Liver (tissue), 9 donors: ENCODE results near the gene BMP7. TPM values are rescaled to one million over a fixed set of nuclear protein-coding genes. Genes with fewer than 3 reads are reported as not detected.

Experiments
- DNase-seq: peaks from one replicate; pipeline ENCODE4 v3.0.0-alpha.2; 2017; ENCODE audit warnings: low spot score
- H3K27ac ChIP-seq, 2 donors: one replicate each; pipeline ENCODE4 v1.7.0; 2013; ENCODE audit warnings: inconsistent platforms in 2 of 2, low read length in 2 of 2, control low read depth in 1 of 2, low read depth in 1 of 2, mild to moderate bottlenecking in 1 of 2
- H3K27me3 ChIP-seq, 4 donors: one replicate each; pipeline versions ENCODE4 v1.6.1 to v1.7.0; 2013; ENCODE audit warnings: low read length in 3 of 4, inconsistent platforms in 1 of 4, mild to moderate bottlenecking in 1 of 4, moderate library complexity in 1 of 4; ENCODE audit not compliant: control insufficient read depth in 4 of 4, insufficient read depth in 4 of 4
- H3K36me3 ChIP-seq, 4 donors: one replicate each; pipeline versions ENCODE4 v1.6.1 to v1.7.0; 2013; ENCODE audit warnings: low read length in 3 of 4, mild to moderate bottlenecking in 3 of 4, low read depth in 1 of 4, moderate library complexity in 1 of 4; ENCODE audit not compliant: control insufficient read depth in 4 of 4, insufficient read depth in 3 of 4
- H3K4me1 ChIP-seq, 4 donors: one replicate each; pipeline versions ENCODE4 v1.6.1 to v1.7.0; 2013; ENCODE audit warnings: low read length in 3 of 4, mild to moderate bottlenecking in 3 of 4, moderate library complexity in 1 of 4; ENCODE audit not compliant: control insufficient read depth in 4 of 4, insufficient read depth in 4 of 4
- H3K4me3 ChIP-seq, 3 donors: one replicate each; pipeline versions ENCODE4 v1.6.1 to v1.7.0; 2013; ENCODE audit warnings: low read length in 3 of 3, control low read depth in 1 of 3, low read depth in 1 of 3, mild to moderate bottlenecking in 1 of 3
- H3K9ac ChIP-seq, 2 donors: one replicate each; pipeline ENCODE4 v1.7.0; 2013; ENCODE audit warnings: low read length in 2 of 2, mild to moderate bottlenecking in 2 of 2, moderate library complexity in 2 of 2, control low read depth in 1 of 2, low read depth in 1 of 2
- H3K9me3 ChIP-seq, 4 donors: one replicate each; pipeline versions ENCODE4 v1.6.1 to v1.7.0; 2013; ENCODE audit warnings: low read length in 3 of 4; ENCODE audit not compliant: control insufficient read depth in 4 of 4
- ATF3 ChIP-seq: IDR thresholded peaks from 2 replicates; pipeline ENCODE4 v1.6.1; 2016; ENCODE audit warnings: antibody characterized with exemption
- CTCF ChIP-seq: fragments of 150-350 bp; IDR thresholded peaks from 2 replicates; pipeline ENCODE4 v1.5.1; 2017; ENCODE audit warnings: improper control_type of control experiment, low read depth, low read length; ENCODE audit not compliant: missing input control
- EGR1 ChIP-seq, 2 donors: IDR thresholded peaks; 2 replicates each; pipeline ENCODE4 v1.6.1; 2016 to 2018; ENCODE audit warnings: antibody characterized with exemption in 2 of 2, low read depth in 2 of 2
- FOXA1 ChIP-seq: IDR thresholded peaks from 2 replicates; pipeline ENCODE4 v1.6.1; 2016; ENCODE audit warnings: antibody characterized with exemption
- FOXA2 ChIP-seq: IDR thresholded peaks from 2 replicates; pipeline ENCODE4 v1.6.1; 2016; ENCODE audit warnings: antibody characterized with exemption
- GABPA ChIP-seq, 2 donors: IDR thresholded peaks in 1 of 2; conservative IDR thresholded peaks in 1 of 2; 2 replicates each; pipeline ENCODE4 v1.6.1; 2016; ENCODE audit warnings: antibody characterized with exemption in 2 of 2, mild to moderate bottlenecking in 1 of 2, moderate library complexity in 1 of 2
- HNF4A ChIP-seq, 2 donors: conservative IDR thresholded peaks; 2 replicates each; pipeline ENCODE4 v1.6.1; 2016; ENCODE audit warnings: antibody characterized with exemption in 2 of 2, mild to moderate bottlenecking in 2 of 2
- HNF4G ChIP-seq: IDR thresholded peaks from 2 replicates; pipeline ENCODE4 v1.6.1; 2016; ENCODE audit warnings: antibody characterized with exemption
- JUND ChIP-seq, 2 donors: IDR thresholded peaks; 2 replicates each; pipeline ENCODE4 v1.6.1; 2016; ENCODE audit warnings: antibody characterized with exemption in 2 of 2
- MAX ChIP-seq: IDR thresholded peaks from 2 replicates; pipeline ENCODE4 v1.6.1; 2016; ENCODE audit warnings: antibody characterized with exemption
- NR2F2 ChIP-seq: IDR thresholded peaks from 2 replicates; pipeline ENCODE4 v1.6.1; 2016; ENCODE audit warnings: antibody characterized with exemption
- RAD21 ChIP-seq, 2 donors: IDR thresholded peaks; 2 replicates each; pipeline ENCODE4 v1.6.1; 2016; ENCODE audit warnings: antibody characterized with exemption in 2 of 2, mild to moderate bottlenecking in 2 of 2
- REST ChIP-seq: IDR thresholded peaks from 2 replicates; pipeline ENCODE4 v1.6.1; 2016; ENCODE audit warnings: antibody characterized with exemption, mild to moderate bottlenecking
- RXRA ChIP-seq, 2 donors: IDR thresholded peaks; 2 replicates each; pipeline ENCODE4 v1.6.1; 2017 to 2018; ENCODE audit warnings: antibody characterized with exemption in 2 of 2, mild to moderate bottlenecking in 1 of 2
- SP1 ChIP-seq: IDR thresholded peaks from 2 replicates; pipeline ENCODE4 v1.6.1; 2018; ENCODE audit warnings: antibody characterized with exemption, mild to moderate bottlenecking
- TAF1 ChIP-seq: conservative IDR thresholded peaks from 2 replicates; pipeline ENCODE4 v1.6.1; 2016; ENCODE audit warnings: antibody characterized with exemption, mild to moderate bottlenecking
- YY1 ChIP-seq: IDR thresholded peaks from 2 replicates; pipeline ENCODE4 v1.6.1; 2016; ENCODE audit warnings: antibody characterized with exemption, mild to moderate bottlenecking
- ZBTB33 ChIP-seq: IDR thresholded peaks from 2 replicates; pipeline ENCODE4 v1.6.1; 2016; ENCODE audit warnings: antibody characterized with exemption
- WGBS: extraction: QIAGEN DNeasy Blood & Tissue Kit; methylation state at CpG from one replicate; pipeline ENCODE4 v1.1.7; 2013; 5-methylcytosine and 5-hydroxymethylcytosine counted together
- polyA plus RNA-seq, 2 donors: library from polyadenylated mRNA; stranded (reverse) in 1 of 2; unstranded in 1 of 2; fragments of 200-250 nt in 1 of 2; fragments of >200 nt in 1 of 2; fragmentation: Nextera tagmentation in 1 of 2; extraction: Ambion mirVana in 1 of 2; gene quantifications; one replicate each; pipeline versions ENCODE4 v1.2.1 to v1.2.3, GENCODE V29; 2013 to 2015
- total RNA-seq, 2 donors: library from RNA; depleted of rRNA; stranded (reverse); fragments of >200 nt; gene quantifications; one replicate each; pipeline ENCODE4 v1.2.3, GENCODE V29; 2014
- donor health status: healthy.
- donor health status: healthy.
- donor health status: healthy.
- donor health status: healthy.
- donor health status: healthy.

BMP7 gene
- total and polyA plus RNA-seq, 4 donors, result not detected

GRCh38 chr20:57301026-57301425 lies 34.6 kb upstream of the BMP7 start:
- Histone ChIP-seq H3K27ac (no peak overlapping the region), H3K4me1 (no peaks in the 10 kb centered on the region), H3K4me3 (no peak overlapping the region), H3K27me3 (no peaks in the 10 kb centered on the region), H3K9me3 (no peaks in the 10 kb centered on the region), H3K9ac (no peak overlapping the region), H3K36me3 (no peaks in the 10 kb centered on the region)
- no peak for DNase-seq
- 70% methylated on average over 14 of the region's 14 CpGs for WGBS
- no peak for TF ChIP-seq YY1
- TF ChIP-seq SP1, result no peak
- TF ChIP-seq TAF1, result no peak
- TF ChIP-seq REST, result no peak
- TF ChIP-seq FOXA2, result no peak
- TF ChIP-seq JUND (IDR thresholded peaks at IDR 0.05), result no peak
- TF ChIP-seq CTCF, result no peak
- TF ChIP-seq EGR1 (IDR thresholded peaks at IDR 0.05; ENCODE audit: low read depth in 2 of 2), result no peak
- no peak for TF ChIP-seq FOXA1
- no peak for TF ChIP-seq HNF4A (conservative IDR thresholded peaks at IDR 0.05)
- no peak for TF ChIP-seq NR2F2
- no peak for TF ChIP-seq GABPA (IDR thresholded peaks at IDR 0.05 in 1 of 2, conservative IDR thresholded peaks at IDR 0.05 in 1 of 2)
- no peak for TF ChIP-seq ZBTB33
- TF ChIP-seq RXRA (IDR thresholded peaks at IDR 0.05), result no peak

- Histone ChIP-seq H3K27ac (no peak overlapping the region), H3K36me3 (no peaks in the 10 kb centered on the region), H3K27me3 (no peaks in the 10 kb centered on the region), H3K4me1 (no peaks in the 10 kb centered on the region), H3K9ac (no peak overlapping the region), H3K9me3 (no peaks in the 10 kb centered on the region), H3K4me3 (no peak overlapping the region)
- DNase-seq, result no peak
- 86% methylated on average over 4 of the region's 4 CpGs for WGBS
- no peak for TF ChIP-seq GABPA (IDR thresholded peaks at IDR 0.05 in 1 of 2, conservative IDR thresholded peaks at IDR 0.05 in 1 of 2)
- TF ChIP-seq FOXA2, result no peak
- no peak for TF ChIP-seq CTCF
- TF ChIP-seq MAX, result no peak
- no peak for TF ChIP-seq EGR1 (IDR thresholded peaks at IDR 0.05; ENCODE audit: low read depth in 2 of 2)
- TF ChIP-seq RXRA (IDR thresholded peaks at IDR 0.05), result no peak
- no peak for TF ChIP-seq HNF4G
- no peak for TF ChIP-seq FOXA1
- no peak for TF ChIP-seq ATF3
- no peak for TF ChIP-seq RAD21 (IDR thresholded peaks at IDR 0.05)
- no peak for TF ChIP-seq NR2F2
- no peak for TF ChIP-seq JUND (IDR thresholded peaks at IDR 0.05)
- TF ChIP-seq SP1, result no peak
- TF ChIP-seq HNF4A (conservative IDR thresholded peaks at IDR 0.05), result no peak
- TF ChIP-seq ZBTB33, result no peak
- TF ChIP-seq TAF1, result no peak
- no peak for TF ChIP-seq YY1
These were observed 32.0 kb upstream of the BMP7 start for GRCh38 chr20:57298457-57298856.
